Endothelial cell (in vitro differentiated cells): ENCODE results near the gene ZNF22. TPM values are rescaled to one million over a fixed set of nuclear protein-coding genes. Genes with fewer than 3 reads are reported as not detected.
"Not testable (repeated sequence)": the region's sequence is repeated elsewhere in the genome, so short reads cannot be mapped to it uniquely, and the experiment has no call there.

Experiments
- DNase-seq: peaks from one replicate; pipeline ENCODE4 v3.0.0; 2021; ENCODE audit warnings: low spot score
- H3K27ac Mint-ChIP-seq: one replicate; pipeline ENCODE4 v1.8.0; 2021; ENCODE audit warnings: mixed read lengths, inconsistent platforms; ENCODE audit not compliant: unreplicated experiment
- H3K27me3 Mint-ChIP-seq: one replicate; pipeline ENCODE4 v1.8.0; 2021; ENCODE audit warnings: mild to moderate bottlenecking, moderate library complexity, mixed read lengths, inconsistent platforms; ENCODE audit not compliant: unreplicated experiment
- H3K36me3 Mint-ChIP-seq: one replicate; pipeline ENCODE4 v1.8.0; 2021; ENCODE audit warnings: mild to moderate bottlenecking, low read depth, mixed read lengths, inconsistent platforms; ENCODE audit not compliant: unreplicated experiment
- H3K4me1 Mint-ChIP-seq: one replicate; pipeline ENCODE4 v1.8.0; 2021; ENCODE audit warnings: mild to moderate bottlenecking, mixed read lengths, inconsistent platforms; ENCODE audit not compliant: unreplicated experiment
- H3K4me3 Mint-ChIP-seq: one replicate; pipeline ENCODE4 v1.8.0; 2021; ENCODE audit warnings: mild to moderate bottlenecking, mixed read lengths, inconsistent platforms; ENCODE audit not compliant: unreplicated experiment
- H3K9me3 Mint-ChIP-seq: one replicate; pipeline ENCODE4 v1.8.0; 2021; ENCODE audit warnings: mixed read lengths, inconsistent platforms; ENCODE audit not compliant: unreplicated experiment
- total RNA-seq: library from RNA; stranded (reverse); fragmentation: NEBNext Ultra II Directional; extraction: Animal tissue kit (Norgen Biotek cat#: 25700); gene quantifications from one replicate; pipeline ENCODE4 v1.2.1, GENCODE V29; 2021; ENCODE audit not compliant: unreplicated experiment
- TF ChIP-seq, protein P1 (sequence below): fragments of 200-600 bp; sonication (generic); IDR thresholded peaks from one replicate; pipeline ENCODE4 v1.5.0; 2021; ENCODE audit warnings: antibody characterized with exemption; ENCODE audit not compliant: unreplicated experiment

ZNF22 gene
- total RNA-seq, 1 donor from 2014 or later: 39.2 TPM

GRCh38 chr10:45006276-45007030 is 5.7 kb downstream of the ZNF22 start:
- Mint-ChIP-seq H3K4me3 (no peak overlapping the region), H3K36me3 (peaks cover 12% of the 10 kb centered on the region), H3K27me3 (no peaks in the 10 kb centered on the region), H3K9me3 (no peaks in the 10 kb centered on the region), H3K27ac (no peak overlapping the region), H3K4me1 (peaks cover 21% of the 10 kb centered on the region)
- TF ChIP-seq, protein P1, sequence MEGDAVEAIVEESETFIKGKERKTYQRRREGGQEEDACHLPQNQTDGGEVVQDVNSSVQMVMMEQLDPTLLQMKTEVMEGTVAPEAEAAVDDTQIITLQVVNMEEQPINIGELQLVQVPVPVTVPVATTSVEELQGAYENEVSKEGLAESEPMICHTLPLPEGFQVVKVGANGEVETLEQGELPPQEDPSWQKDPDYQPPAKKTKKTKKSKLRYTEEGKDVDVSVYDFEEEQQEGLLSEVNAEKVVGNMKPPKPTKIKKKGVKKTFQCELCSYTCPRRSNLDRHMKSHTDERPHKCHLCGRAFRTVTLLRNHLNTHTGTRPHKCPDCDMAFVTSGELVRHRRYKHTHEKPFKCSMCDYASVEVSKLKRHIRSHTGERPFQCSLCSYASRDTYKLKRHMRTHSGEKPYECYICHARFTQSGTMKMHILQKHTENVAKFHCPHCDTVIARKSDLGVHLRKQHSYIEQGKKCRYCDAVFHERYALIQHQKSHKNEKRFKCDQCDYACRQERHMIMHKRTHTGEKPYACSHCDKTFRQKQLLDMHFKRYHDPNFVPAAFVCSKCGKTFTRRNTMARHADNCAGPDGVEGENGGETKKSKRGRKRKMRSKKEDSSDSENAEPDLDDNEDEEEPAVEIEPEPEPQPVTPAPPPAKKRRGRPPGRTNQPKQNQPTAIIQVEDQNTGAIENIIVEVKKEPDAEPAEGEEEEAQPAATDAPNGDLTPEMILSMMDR: no peak
- no peak for DNase-seq

- Mint-ChIP-seq H3K4me3 (no peak overlapping the region), H3K27me3 (no peaks in the 10 kb centered on the region), H3K36me3 (peaks cover 6% of the 10 kb centered on the region), H3K9me3 (no peaks in the 10 kb centered on the region), H3K27ac (no peak overlapping the region), H3K4me1 (peaks cover 11% of the 10 kb centered on the region)
- TF ChIP-seq, protein P1: peak; percentile 92
- peak; percentile 44 for DNase-seq
Measured at GRCh38 chr10:45008524-45009161, 7.9 kb downstream of the ZNF22 start.

GRCh38 chr10:45014557-45014956 is 13.8 kb downstream of the ZNF22 start:
- not testable (repeated sequence) for H3K36me3 Mint-ChIP-seq, H3K9me3 Mint-ChIP-seq, H3K4me1 Mint-ChIP-seq, DNase-seq, H3K4me3 Mint-ChIP-seq, H3K27ac Mint-ChIP-seq, H3K27me3 Mint-ChIP-seq

DNA sequence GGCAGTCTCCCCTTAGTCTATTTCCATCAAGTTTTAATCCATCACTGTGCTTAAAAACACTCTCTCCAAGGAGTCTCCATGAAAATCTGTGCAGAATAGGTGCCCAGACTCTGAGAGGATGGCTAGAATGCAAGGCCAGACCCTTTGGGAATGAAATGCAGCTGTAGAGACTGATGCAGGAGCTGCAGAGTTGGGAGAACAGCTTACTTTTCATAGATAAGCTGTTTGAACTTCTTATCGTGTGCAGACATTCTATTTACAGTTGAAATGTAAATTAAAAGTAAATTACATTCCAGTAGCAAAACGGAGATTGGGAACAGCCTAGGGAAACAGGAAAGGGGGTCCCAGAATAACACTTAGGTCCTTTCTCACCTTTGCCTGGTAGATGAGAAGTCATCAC is 14.9 kb downstream of the ZNF22 start:
- Mint-ChIP-seq H3K9me3 (no peaks in the 10 kb centered on the region), H3K27ac (no peak overlapping the region), H3K4me1 (no peaks in the 10 kb centered on the region), H3K4me3 (no peak overlapping the region), H3K36me3 (peaks cover 4% of the 10 kb centered on the region), H3K27me3 (no peaks in the 10 kb centered on the region)
- DNase-seq: no peak
- TF ChIP-seq, protein P1: no peak

- TF ChIP-seq, protein P1: no peak
- no peak overlapping the region for H3K27ac Mint-ChIP-seq
- no peaks in the 10 kb centered on the region for H3K9me3 Mint-ChIP-seq
- H3K4me3 Mint-ChIP-seq: no peak overlapping the region
- no peaks in the 10 kb centered on the region for H3K27me3 Mint-ChIP-seq
- no peak for DNase-seq
- peaks cover 4% of the 10 kb centered on the region for H3K36me3 Mint-ChIP-seq
- H3K4me1 Mint-ChIP-seq: no peaks in the 10 kb centered on the region
Measured at GRCh38 chr10:45023426-45023825, 22.7 kb downstream of the ZNF22 start.
